HG03045 (cell line): ENCODE data around the gene PHAF1.

Experiments
- ATAC-seq: cut with Tn5 transposase; IDR thresholded peaks from one replicate; pipeline ENCODE4 v1.9.1; 2021; ENCODE audit warnings: mild to moderate bottlenecking, moderate library complexity; ENCODE audit not compliant: unreplicated experiment

Gene PHAF1

GRCh38 chr16:67162506-67163163, 52.9 kb downstream of the PHAF1 start:
- ATAC-seq, result no peak

- ATAC-seq, result no peak
Measured at GRCh38 chr16:67163164-67163998, 53.6 kb downstream of the PHAF1 start.

GRCh38 chr16:67163999-67164558, 54.3 kb downstream of the PHAF1 start:
- ATAC-seq, result no peak

GRCh38 chr16:67164599-67165061, 54.9 kb downstream of the PHAF1 start, which contains the start of gene HSF4:
TSS of gene HSF4 (plus strand) at chr16:67164745. CDS start at chr16:67164812, 67 bp downstream.
- no peak for ATAC-seq

- no peak for ATAC-seq
Measured at GRCh38 chr16:67165121-67166078, 55.7 kb downstream of the PHAF1 start.

GRCh38 chr16:67166110-67166547, 56.4 kb downstream of the PHAF1 start:
- no peak for ATAC-seq

- ATAC-seq, result no peak
Measured at GRCh38 chr16:67166598-67167168, 56.9 kb downstream of the PHAF1 start.

GRCh38 chr16:67167588-67167987, 57.8 kb downstream of the PHAF1 start:
- ATAC-seq, result no peak

GRCh38 chr16:67169011-67169451, 59.3 kb downstream of the PHAF1 start:
- no peak for ATAC-seq

- ATAC-seq, result no peak
Measured at GRCh38 chr16:67169642-67170167, 60.0 kb downstream of the PHAF1 start.

GRCh38 chr16:67170168-67170948, 60.6 kb downstream of the PHAF1 start, which contains the start of gene NOL3:
TSS of gene NOL3 (plus strand) at chr16:67170538.
- ATAC-seq, result peak; percentile 52

- peak; percentile 8 for ATAC-seq
Measured at GRCh38 chr16:67170949-67171649, 61.4 kb downstream of the PHAF1 start.

GRCh38 chr16:67173323-67173722, 63.6 kb downstream of the PHAF1 start:
- ATAC-seq, result no peak

GRCh38 chr16:67173808-67174705, 64.3 kb downstream of the PHAF1 start:
- peak; percentile 26 for ATAC-seq

GRCh38 chr16:67174706-67175231, 65.0 kb downstream of the PHAF1 start:
- ATAC-seq, result no peak

GRCh38 chr16:67176662-67177061, 66.9 kb downstream of the PHAF1 start:
- ATAC-seq, result no peak
